Measurements from ENCODE around the gene CTDSPL. TPM values are rescaled to one million over a fixed set of nuclear protein-coding genes. Genes with fewer than 3 reads are reported as not detected.

The CTDSPL gene
- total RNA-seq, 2 experiments from 2014 or later, result 2.0 to 4.1 TPM

GRCh38 chr3:37949866-37950265 is 88.2 kb downstream of the CTDSPL start:
- H3K9me3 Mint-ChIP-seq, result peaks cover 4% of the 10 kb centered on the region
- DNase-seq, result no peak
- no peak overlapping the region for H3K27ac Mint-ChIP-seq
- no peaks in the 10 kb centered on the region for H3K27me3 Mint-ChIP-seq
- H3K4me3 Mint-ChIP-seq, result no peak overlapping the region
- peaks cover 1% of the 10 kb centered on the region for H3K4me1 Mint-ChIP-seq
- H3K36me3 Mint-ChIP-seq (ENCODE audit: low read depth), result no peaks in the 10 kb centered on the region
- POLR2A ChIA-PET, result no interaction called here
- CTCF ChIA-PET, result interaction anchor here (1.1 to 2.0 kb wide), 2 partner anchors 9 to 18 kb away, joined by 3 to 6 read pairs; no protein-coding TSS in a partner anchor

GRCh38 chr3:37952564-37952963 is 90.9 kb downstream of the CTDSPL start:
- no peak for DNase-seq
- Mint-ChIP-seq H3K9me3 (peaks cover 4% of the 10 kb centered on the region), H3K36me3 (ENCODE audit: low read depth) (no peaks in the 10 kb centered on the region), H3K27ac (no peak overlapping the region), H3K4me3 (no peak overlapping the region), H3K4me1 (peaks cover 16% of the 10 kb centered on the region), H3K27me3 (no peaks in the 10 kb centered on the region)
- ChIA-PET CTCF (interaction anchor here (2.2 kb wide), 1 partner anchor 15 kb away, joined by 5 read pairs; no protein-coding TSS in a partner anchor), POLR2A (no interaction called here)

DNA sequence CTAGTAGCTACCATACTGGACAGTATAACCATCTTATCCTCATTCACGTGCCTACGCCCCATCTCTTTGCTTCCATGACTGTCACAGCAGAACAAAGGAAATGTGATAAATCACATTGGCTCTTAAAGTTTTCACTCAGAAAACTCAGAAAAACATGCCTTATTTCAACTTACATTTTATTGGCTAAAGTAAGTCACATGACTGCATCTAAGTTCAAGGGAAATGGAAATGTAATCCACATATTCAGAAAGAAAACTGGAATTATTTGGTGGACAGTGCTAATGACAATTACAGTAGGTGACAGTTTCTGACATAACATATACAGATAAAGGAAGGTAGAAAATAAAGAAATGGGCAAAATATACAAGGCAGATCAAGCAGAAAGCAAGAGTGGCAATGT is 91.5 kb downstream of the CTDSPL start:
- H3K27me3 Mint-ChIP-seq, result no peaks in the 10 kb centered on the region
- ChIA-PET CTCF (interaction anchor here (2.2 kb wide), 1 partner anchor 14 kb away, joined by 5 read pairs; no protein-coding TSS in a partner anchor), POLR2A (no interaction called here)
- H3K4me3 Mint-ChIP-seq, result no peak overlapping the region
- peaks cover 18% of the 10 kb centered on the region for H3K4me1 Mint-ChIP-seq
- H3K36me3 Mint-ChIP-seq (ENCODE audit: low read depth), result no peaks in the 10 kb centered on the region
- no peak overlapping the region for H3K27ac Mint-ChIP-seq
- no peak for DNase-seq
- H3K9me3 Mint-ChIP-seq, result peaks cover 4% of the 10 kb centered on the region

DNA sequence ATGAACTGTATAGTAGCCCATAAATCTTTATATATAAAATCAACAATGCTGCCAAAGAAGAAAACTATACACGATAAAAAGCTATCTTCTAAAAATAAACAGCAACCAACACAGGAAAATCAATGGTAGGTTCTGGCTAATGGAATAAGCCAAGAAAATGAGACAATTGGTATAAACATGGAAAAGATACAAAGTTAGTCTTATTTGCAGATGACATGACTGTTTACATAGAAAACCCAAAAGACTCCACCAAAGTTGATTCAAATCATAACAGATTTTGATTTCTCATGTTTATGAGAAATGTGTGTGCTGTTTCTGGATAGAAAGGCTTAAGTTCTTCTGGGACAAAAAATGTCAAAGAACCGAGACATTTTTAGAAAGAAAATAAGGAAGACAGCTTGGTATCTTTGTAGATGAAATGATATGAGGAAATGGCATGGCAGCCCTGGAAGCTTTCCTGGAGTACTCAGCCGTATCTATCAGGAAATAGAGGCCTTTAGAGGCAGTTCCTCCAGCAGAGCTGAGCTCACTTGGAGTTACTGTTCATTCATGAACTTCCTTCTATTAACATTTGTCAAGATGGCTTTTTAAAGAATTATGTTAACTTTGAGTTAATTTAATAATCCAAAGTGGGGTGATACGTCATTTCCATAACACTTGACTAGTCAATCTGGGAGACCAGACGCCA is 92.2 kb downstream of the CTDSPL start:
- no peaks in the 10 kb centered on the region for H3K27me3 Mint-ChIP-seq

GRCh38 chr3:37954881-37955280 is 93.2 kb downstream of the CTDSPL start:
- Mint-ChIP-seq H3K27ac (no peak overlapping the region), H3K27me3 (no peaks in the 10 kb centered on the region), H3K4me3 (no peak overlapping the region), H3K36me3 (ENCODE audit: low read depth) (no peaks in the 10 kb centered on the region), H3K4me1 (peaks cover 18% of the 10 kb centered on the region), H3K9me3 (peaks cover 4% of the 10 kb centered on the region)
- ChIA-PET POLR2A (no interaction called here), CTCF (no interaction called here)
- DNase-seq, result no peak

More for the DNA sequence above, 92.2 kb downstream of the CTDSPL start:
- no peak overlapping the region for H3K27ac Mint-ChIP-seq
- H3K4me1 Mint-ChIP-seq, result peaks cover 18% of the 10 kb centered on the region
- peaks cover 4% of the 10 kb centered on the region for H3K9me3 Mint-ChIP-seq
- DNase-seq, result no peak
- no peak overlapping the region for H3K4me3 Mint-ChIP-seq
- POLR2A ChIA-PET, result no interaction called here
- no peaks in the 10 kb centered on the region for H3K36me3 Mint-ChIP-seq (ENCODE audit: low read depth)
- CTCF ChIA-PET, result interaction anchor here (2.2 kb wide), 1 partner anchor 14 kb away, joined by 5 read pairs; no protein-coding TSS in a partner anchor

DNA sequence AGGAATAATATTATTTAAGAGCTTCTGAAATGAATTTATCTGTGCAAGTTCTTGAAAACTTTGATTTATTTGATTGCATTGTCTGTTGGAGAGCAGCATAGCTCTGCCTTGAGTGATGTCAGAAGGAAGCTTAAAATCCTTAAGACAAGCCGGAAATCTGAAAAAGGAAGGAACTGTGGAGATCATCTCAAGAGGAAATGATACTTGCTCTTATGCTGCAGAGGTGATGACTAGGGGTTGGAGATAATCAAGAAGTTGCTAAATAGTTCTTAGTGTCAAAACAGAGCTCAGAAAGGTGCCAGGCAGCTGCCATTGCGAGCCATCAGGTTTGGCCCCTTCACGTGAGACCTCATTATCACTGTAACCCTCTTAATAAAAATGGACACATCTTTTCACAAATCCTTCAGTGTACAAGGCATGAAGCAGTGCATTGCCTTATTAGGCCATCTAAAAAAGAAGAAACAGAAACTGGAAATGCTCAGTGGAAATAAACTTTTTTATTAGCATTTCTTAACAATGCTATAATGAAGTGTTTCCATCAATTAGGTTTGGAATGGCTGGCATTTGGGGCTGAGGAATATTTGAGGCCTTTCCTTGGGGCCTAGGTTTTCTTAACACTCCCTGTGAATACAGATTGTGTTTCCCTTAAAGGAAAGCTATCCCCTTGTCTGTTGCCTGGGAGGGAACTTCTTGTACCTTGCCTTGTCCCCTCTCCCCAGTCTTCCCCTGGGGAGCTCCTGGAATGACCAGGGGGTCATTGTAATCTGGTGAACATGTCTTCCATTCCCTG is 94.4 kb downstream of the CTDSPL start:
- peaks cover 4% of the 10 kb centered on the region for H3K9me3 Mint-ChIP-seq
- H3K4me3 Mint-ChIP-seq, result no peak overlapping the region
- ChIA-PET CTCF (interaction anchor here (1.0 to 1.3 kb wide), 2 partner anchors 14 to 41 kb away, joined by 3 to 4 read pairs; no protein-coding TSS in a partner anchor), POLR2A (no interaction called here)
- H3K4me1 Mint-ChIP-seq, result peaks cover 18% of the 10 kb centered on the region
- H3K27ac Mint-ChIP-seq, result no peak overlapping the region
- DNase-seq, result no peak
- H3K27me3 Mint-ChIP-seq, result no peaks in the 10 kb centered on the region
- no peaks in the 10 kb centered on the region for H3K36me3 Mint-ChIP-seq (ENCODE audit: low read depth)

GRCh38 chr3:37956723-37957538 is 95.3 kb downstream of the CTDSPL start:
- Mint-ChIP-seq H3K27me3 (no peaks in the 10 kb centered on the region), H3K4me3 (no peak overlapping the region), H3K27ac (peak overlapping the region; percentile 64), H3K4me1 (peaks cover 18% of the 10 kb centered on the region), H3K36me3 (ENCODE audit: low read depth) (no peaks in the 10 kb centered on the region), H3K9me3 (peaks cover 4% of the 10 kb centered on the region)
- DNase-seq, result no peak
- ChIA-PET CTCF (interaction anchor here (0.9 to 1.3 kb wide), 5 partner anchors 11 to 539 kb away, joined by 3 to 5 read pairs (median 3); partner anchors contain the start of gene EXOG), POLR2A (no interaction called here)

DNA sequence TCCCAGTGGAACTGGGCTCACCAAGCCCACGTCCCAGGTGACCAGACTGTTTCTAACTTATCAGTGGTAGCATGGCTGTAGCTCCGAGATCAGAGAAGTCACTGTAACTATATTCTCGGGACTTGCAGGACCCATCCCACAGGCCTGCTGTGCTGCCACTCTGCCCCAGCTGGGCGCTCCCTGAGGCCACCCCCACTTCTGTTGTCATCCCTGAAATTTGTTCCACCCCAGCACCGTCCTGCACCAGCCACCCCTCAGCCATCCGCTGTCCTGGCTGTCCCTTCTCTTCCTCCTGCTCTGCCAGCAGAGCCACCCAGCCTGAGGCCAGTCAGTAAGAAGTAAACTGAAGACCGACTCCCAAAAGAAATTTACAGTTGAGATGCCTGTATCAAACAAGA is 95.9 kb downstream of the CTDSPL start:
- H3K36me3 Mint-ChIP-seq (ENCODE audit: low read depth), result no peaks in the 10 kb centered on the region
- ChIA-PET CTCF (interaction anchor here (0.9 to 1.1 kb wide), 3 partner anchors 10 to 539 kb away, joined by 3 to 5 read pairs (median 3); partner anchors contain the start of gene EXOG), POLR2A (no interaction called here)
- H3K9me3 Mint-ChIP-seq, result peaks cover 3% of the 10 kb centered on the region
- H3K27me3 Mint-ChIP-seq, result peaks cover 1% of the 10 kb centered on the region
- peaks cover 17% of the 10 kb centered on the region for H3K4me1 Mint-ChIP-seq
- DNase-seq, result no peak
- peak overlapping the region; percentile 64 for H3K27ac Mint-ChIP-seq
- no peak overlapping the region for H3K4me3 Mint-ChIP-seq

DNA sequence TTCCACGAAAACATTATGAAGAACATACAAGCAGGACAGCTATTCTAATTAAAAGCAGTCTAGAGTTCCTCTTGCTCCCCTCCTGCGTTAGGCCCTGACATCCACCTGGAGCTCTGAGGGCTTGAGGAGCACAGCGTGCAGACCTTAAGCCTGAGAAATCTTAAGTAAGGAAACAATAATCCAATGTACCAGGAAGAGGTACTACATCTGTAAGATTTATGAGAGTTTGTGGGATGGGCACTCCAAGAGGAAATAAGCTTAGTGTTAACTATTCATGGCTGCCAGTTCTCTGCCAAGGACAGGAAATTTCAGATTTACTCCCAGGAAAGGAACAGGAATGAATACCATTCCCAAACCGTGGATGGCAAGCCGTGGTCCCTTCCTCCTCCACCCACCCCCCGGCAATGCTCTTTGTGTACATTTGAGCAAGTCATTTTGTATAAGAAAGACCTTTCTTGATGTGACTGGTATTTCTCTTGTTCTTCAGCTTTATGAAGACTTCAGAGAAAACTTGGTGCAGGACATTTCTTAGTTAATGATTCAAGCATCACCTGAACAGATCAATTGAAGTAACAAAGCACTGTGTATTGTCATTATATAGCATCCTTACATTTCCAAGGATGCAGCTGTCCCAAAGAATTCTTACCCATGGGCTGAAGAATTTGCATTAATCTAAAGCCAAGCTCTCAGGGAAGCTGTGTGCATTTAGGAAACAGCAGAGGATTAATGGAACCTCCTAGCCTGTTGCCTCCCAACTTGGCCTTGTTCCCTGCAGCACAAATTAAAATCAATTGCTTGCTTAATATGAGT is 100.1 kb downstream of the CTDSPL start:
- no peak for DNase-seq
- H3K4me1 Mint-ChIP-seq, result peaks cover 9% of the 10 kb centered on the region
- no peaks in the 10 kb centered on the region for H3K9me3 Mint-ChIP-seq
- H3K36me3 Mint-ChIP-seq (ENCODE audit: low read depth), result no peaks in the 10 kb centered on the region
- peaks cover 11% of the 10 kb centered on the region for H3K27me3 Mint-ChIP-seq
- no peak overlapping the region for H3K4me3 Mint-ChIP-seq
- H3K27ac Mint-ChIP-seq, result no peak overlapping the region
- CTCF ChIA-PET, result interaction anchor here (0.6 to 1.1 kb wide), 4 partner anchors 8 to 107 kb away, joined by 3 to 5 read pairs (median 3); no protein-coding TSS in a partner anchor
- POLR2A ChIA-PET, result interaction anchor here (1.2 kb wide), 1 partner anchor 175 kb away, joined by 3 read pairs; the partner anchor contains the start of gene ACAA1

GRCh38 chr3:37963016-37963415 is 101.3 kb downstream of the CTDSPL start:
- Mint-ChIP-seq H3K4me3 (no peak overlapping the region), H3K4me1 (no peaks in the 10 kb centered on the region), H3K36me3 (ENCODE audit: low read depth) (no peaks in the 10 kb centered on the region), H3K27ac (no peak overlapping the region), H3K27me3 (peaks cover 11% of the 10 kb centered on the region), H3K9me3 (no peaks in the 10 kb centered on the region)
- CTCF ChIA-PET, result interaction anchor here (4.3 kb wide), 1 partner anchor 11 kb away, joined by 21 read pairs; no protein-coding TSS in a partner anchor
- POLR2A ChIA-PET, result no interaction called here
- no peak for DNase-seq

GRCh38 chr3:37963635-37964034 is 102.0 kb downstream of the CTDSPL start:
- Mint-ChIP-seq H3K4me3 (no peak overlapping the region), H3K36me3 (ENCODE audit: low read depth) (no peaks in the 10 kb centered on the region), H3K4me1 (no peaks in the 10 kb centered on the region), H3K9me3 (no peaks in the 10 kb centered on the region), H3K27me3 (peaks cover 11% of the 10 kb centered on the region), H3K27ac (no peak overlapping the region)
- CTCF ChIA-PET, result interaction anchor here (1.3 to 4.3 kb wide), 3 partner anchors 11 to 109 kb away, joined by 4 to 21 read pairs (median 5); no protein-coding TSS in a partner anchor
- DNase-seq, result no peak
- POLR2A ChIA-PET, result no interaction called here

GRCh38 chr3:37964146-37964545 is 102.5 kb downstream of the CTDSPL start:
- POLR2A ChIA-PET, result no interaction called here
- no peak for DNase-seq
- no peaks in the 10 kb centered on the region for H3K4me1 Mint-ChIP-seq
- H3K27ac Mint-ChIP-seq, result no peak overlapping the region
- H3K27me3 Mint-ChIP-seq, result peaks cover 11% of the 10 kb centered on the region
- no peaks in the 10 kb centered on the region for H3K36me3 Mint-ChIP-seq (ENCODE audit: low read depth)
- CTCF ChIA-PET, result interaction anchor here (1.3 to 4.3 kb wide), 3 partner anchors 10 to 109 kb away, joined by 4 to 21 read pairs (median 5); no protein-coding TSS in a partner anchor
- H3K4me3 Mint-ChIP-seq, result no peak overlapping the region
- H3K9me3 Mint-ChIP-seq, result no peaks in the 10 kb centered on the region
